CD4-positive, alpha-beta T cell treated with Interleukin-10 for 1 hour (primary cell): ENCODE results near the gene GYS2.

Experiments
- DNase-seq: peaks from one replicate; pipeline ENCODE4 v3.0.0-alpha.2; 2020

The GYS2 gene

DNA sequence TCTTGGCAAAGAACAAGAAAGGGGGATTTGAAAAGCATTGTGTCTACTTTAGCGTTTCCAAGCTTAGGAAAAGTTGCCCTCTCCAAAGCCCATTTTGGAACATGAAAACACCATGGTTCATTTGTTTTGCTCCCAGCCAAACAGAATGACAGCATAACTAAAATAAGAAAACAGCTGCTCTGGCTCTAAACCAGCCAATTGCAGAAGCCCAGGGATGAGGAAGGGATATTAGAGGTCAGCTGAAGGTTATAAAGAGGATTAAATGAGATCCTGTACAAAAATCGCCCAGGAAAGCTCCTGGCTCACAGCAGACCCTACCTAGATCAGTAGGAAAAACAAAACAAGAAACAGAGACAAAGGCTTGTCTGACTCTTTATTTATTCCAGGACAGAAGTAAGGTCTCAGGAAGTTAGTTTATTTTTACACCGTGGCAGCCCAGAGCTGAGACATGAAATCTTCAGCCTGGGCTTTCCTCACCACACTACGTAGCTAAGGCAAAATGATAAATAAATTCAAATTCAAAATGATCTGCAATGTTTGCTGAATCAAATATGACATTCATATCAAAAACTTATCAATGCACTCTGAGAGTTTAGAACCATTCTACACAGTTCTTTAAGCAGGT lies 52.7 kb downstream of the GYS2 start:
- no peak for DNase-seq

DNA sequence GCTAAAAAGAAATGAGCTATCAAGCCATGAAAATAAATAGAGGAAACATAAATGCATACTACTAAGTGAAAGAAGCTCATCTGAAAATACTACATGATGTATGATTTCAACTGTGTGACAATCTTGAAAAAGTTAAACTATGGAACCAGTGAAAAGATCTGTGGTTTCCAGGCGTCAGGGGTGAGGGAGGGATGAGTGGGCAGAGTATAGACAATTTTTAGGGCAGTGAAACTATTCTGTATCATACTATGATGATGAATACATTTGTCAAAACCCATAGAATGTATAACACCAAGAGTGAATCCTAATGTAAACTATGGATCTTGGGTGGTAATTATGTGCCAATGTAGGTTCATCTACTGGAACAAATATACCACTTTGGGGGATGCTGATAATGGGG lies 57.2 kb downstream of the GYS2 start:
- DNase-seq, result no peak

DNA sequence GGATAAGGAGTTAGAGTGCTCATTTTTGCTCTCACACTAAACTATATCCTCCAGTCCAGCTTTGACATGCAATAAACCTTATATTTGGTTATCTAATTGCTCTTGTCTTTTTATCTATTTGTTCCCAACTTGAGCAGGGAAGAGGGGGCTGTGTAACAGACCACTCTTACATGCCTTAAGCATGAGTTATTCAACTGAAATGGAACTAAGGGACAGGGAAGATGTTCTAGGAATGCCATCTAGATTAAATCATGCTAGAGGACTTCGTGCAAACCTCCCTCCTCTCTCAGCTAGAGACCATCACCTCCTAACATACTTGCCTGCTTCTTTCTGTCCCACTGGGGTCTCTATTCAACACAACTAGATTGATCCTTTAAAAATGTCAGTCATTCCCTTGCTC lies 57.9 kb downstream of the GYS2 start:
- DNase-seq, result no peak

DNA sequence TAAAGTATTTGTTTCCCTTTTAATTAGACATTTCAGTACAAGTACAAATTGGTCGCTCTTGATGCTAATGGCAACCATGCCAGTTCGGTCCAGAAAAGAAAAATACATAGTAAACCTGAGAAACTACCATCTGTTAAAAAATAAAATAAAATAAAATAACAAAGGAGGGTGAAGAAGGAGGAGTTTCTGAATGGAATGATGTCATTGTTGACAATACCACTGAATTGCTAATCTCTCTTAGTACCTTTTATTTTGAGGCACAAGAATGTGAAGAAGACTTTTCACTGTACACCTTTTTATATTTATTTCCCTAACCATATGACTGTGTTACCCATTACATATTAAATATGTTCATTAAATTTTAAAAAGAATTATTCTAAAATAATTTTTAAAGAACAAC lies 59.1 kb downstream of the GYS2 start:
- DNase-seq, result no peak

DNA sequence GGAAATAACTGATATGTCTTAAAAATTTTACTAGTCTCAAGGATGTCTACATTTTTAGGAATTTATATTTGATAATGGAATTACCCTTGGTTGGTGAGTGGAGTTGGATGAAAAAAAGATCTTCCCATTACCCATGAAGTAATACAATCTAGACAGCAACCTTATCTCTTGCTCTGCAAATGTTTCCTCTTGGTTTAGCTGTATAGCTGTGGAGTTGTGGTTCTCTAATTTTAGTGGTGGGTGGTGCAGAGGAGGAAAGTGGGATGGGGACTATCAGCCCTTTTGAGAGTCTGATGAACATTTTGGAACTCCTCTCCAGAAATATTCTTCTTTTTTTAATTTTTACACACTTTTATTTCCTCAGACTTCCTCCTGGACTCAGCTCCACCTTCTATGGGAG lies 61.5 kb downstream of the GYS2 start:
- no peak for DNase-seq

DNA sequence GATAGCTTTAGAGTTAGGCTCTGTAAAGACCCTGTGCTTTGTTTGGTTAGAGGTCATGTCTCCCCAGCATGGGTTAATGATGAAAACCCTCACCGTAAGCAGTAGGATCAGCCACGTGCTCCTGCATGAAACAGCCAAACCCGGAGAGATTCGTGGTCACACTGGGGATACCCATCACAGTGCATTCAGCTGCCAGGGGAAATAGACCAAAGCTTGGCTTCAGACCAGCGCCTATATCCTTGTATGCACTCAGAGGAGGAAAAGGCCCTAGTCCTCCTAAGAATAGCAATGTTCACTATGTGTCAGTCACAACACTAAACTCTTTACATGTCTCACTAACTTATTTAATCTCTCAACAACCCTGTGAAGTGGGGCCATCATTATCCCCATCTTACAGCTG lies 62.2 kb downstream of the GYS2 start:
- no peak for DNase-seq

DNA sequence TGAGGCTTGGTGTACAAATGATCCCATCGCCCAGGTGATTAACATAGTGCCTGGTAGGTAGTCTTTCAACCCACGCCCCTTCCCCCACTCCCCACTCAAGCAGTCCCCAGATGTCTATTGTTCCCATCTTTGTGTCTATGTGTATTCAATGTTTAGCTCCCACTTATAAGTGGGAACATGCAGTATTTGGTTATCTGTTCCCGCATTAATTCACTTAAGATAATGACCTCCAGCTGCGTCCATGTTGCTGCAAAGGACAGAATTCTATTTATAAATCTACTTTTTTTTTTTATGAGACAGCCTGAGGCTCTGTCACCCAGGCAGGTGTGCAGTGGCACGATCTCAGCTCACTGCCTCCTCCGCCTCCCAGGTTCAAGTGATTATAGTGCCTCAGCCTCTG lies 62.9 kb downstream of the GYS2 start:
- no peak for DNase-seq

DNA sequence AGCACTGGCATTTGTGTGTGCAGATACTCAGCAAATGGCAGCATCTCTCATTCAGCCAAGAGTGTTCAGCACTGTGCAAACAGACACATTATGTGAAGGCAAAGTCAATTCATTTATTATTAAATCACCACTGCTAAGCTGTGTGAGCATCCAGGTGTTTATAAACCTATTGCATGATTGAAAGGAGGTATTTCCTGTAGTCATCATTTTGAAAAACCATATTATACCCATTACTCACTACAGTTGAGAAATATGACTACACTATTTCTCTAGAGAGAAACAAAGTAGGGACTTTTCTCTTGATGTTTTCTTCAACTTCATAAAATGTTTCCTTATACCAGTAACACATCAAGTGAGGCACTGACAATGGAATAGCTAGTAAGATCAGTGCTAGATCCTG lies 64.8 kb downstream of the GYS2 start:
- no peak for DNase-seq

DNA sequence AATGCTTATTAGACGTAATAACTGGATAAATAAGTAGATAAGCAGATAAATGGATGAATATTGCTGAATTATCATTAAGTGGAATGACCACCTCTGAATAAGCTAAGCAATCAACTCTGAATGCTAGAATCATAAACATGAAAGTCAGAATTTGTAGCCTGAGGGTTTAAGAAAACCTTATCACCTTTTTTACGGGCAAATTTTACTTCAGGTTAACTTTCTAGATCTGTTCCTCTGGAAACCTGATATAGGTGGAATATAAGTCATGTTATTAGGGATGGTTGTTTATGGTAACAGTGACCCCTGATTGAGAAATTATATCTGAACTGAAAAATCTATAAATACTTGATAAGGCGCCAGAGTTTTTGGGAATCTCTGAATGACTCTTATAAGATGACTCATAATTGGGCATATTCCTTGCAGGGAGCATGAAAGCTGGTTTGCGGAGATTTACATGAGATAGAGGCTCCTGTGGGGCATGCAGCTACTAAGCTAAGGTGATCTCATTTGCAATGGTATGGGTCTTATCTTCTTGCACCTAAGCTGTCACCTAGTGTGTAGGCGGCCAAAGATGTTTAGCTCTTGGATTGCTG lies 66.5 kb downstream of the GYS2 start:
- DNase-seq, result no peak

DNA sequence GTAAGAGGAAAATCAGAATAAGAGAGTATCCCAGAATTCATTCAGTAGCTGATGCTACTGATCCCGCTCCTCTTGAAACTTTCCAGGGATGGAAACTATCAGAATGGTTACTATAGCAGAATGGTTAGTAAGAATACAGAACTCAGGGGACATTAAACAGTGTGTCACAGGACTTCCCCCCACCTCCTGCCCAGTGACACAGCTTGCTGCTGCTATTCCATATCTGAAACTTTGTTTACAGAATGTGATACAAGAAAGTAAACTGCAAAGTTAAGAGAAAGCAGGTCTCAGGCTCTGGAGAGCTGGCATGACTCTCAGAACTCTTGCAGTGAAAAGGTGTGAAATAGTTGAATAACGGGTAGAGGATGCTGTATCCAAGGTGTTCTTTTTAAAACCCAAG lies 75.2 kb downstream of the GYS2 start:
- no peak for DNase-seq

DNA sequence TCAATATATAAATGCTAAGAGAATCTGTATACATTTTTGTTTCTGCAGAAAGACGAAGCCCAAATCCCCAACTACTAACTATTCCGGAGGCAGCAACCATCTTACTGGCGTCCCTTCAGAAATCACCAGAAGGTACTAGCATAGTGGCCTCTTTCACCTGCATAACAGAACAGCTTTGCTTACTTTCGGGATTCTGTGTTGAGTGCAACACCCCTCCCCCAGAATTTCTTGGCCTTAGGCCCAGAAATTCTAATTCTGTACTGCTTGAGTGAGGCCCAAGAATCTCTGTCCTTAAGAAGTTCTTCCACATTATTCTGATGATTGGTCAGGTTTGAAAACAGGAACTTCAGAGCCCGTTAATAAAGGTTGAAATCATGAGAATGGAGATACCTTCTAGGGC lies 75.7 kb downstream of the GYS2 start:
- DNase-seq, result no peak

DNA sequence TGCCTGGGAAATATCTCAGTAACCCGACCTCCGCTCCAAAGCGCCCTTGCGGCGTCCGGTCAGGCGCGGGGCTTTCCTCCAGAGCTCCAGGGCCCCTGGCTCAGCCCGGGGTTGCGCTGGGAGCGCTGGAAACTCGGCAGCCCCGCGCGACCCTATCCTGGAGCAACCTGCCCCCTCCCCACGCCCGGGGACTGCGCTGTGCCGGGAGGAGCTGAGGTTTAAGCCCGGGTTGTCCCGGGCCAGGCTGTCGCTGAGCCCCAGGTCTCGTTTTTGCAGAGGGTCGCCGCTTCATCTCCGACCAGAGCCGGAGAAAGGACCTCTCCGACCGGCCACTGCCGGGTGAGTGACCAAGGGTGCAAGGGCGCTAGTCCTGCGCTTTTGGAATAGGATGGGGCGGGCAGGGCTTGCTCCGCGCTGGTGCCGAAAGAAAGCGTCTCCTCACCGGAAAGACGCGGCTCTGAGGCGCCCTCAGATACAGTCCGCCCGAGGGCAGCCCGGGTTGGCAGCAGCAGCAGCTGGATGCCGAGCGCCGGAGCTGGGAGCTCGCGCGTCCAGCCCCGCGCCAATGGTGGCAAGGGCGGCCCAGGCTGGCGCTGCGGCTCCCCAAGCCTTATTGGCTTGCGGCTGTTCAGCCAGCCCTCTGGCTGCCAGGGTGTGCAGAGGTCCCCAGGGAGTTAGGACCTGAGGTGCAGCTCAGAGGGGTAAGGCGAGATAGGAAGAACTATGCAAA lies 77.0 kb downstream of the GYS2 start:
- DNase-seq, result peak; percentile 52

DNA sequence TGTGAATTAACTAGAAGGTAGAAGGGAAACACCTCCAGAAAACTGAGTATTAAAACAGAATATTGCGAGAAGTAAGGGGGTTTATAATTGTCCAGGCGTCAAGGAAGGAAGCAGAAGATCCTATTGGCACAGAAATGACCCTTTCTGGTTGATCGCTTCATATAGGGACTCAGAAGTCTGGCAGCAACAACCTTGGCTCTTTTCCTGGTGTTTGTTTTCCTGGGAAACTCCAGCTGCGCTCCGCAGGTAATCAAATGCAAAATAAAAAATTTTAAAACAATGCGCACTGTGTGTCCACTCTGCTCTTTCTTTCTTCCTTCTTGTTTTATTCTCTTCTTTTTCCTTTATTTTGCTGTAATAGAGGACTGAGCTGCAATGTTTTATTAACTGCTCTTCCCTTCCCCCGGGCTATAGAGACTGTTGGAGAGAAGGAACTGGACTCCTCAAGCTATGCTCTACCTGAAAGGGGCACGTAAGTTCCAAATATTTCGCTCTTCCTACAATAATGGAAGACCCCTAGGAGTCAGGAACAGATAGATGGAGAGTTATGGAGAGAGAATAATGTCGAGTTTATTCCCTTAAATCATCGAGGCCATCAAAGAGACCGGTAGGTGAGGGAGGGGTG lies 77.8 kb downstream of the GYS2 start:
- DNase-seq, result no peak

DNA sequence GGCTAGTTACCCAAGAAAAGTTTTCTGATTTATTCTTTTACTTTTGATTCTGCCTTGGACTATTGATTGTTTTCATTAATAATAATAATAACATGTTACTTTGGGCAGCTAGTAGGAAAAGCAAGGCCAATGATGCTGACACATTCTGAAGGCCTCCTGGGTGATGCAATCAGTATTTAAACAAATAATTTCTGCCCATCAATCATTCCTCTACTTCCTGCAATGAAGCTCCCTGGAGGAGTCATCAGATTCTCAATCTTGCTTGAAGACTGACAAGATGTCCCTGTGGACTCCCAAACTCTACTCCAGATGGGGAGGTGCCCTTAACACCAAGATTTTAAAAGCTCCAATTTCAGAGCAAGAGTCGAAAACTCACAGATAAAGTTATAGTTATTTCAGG lies 78.6 kb downstream of the GYS2 start, which contains the start of gene SPX:
SPX (plus strand) TSS at position 244 of the 400 bp plus-strand sequence. CDS start 177 bp downstream, outside the sequence.
- no peak for DNase-seq

DNA sequence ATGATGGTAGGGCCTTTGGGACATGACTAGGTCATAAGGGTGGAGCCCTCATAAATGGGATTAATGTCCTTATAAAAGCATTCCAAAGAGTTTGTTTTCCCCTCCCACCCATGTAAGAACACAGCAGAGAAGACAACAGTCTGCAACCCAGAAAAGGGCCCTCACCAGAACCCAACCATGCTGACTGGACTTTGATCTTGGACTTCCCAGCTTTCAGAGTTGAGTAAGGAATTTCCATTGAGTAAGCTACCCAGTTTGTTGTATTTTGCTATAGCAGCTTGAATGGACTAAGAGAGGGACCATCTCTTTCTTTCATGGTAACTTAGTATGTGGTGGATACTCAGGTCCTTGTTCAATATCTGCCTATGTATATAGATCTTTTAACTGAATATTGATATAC lies 81.5 kb downstream of the GYS2 start:
- DNase-seq, result no peak

DNA sequence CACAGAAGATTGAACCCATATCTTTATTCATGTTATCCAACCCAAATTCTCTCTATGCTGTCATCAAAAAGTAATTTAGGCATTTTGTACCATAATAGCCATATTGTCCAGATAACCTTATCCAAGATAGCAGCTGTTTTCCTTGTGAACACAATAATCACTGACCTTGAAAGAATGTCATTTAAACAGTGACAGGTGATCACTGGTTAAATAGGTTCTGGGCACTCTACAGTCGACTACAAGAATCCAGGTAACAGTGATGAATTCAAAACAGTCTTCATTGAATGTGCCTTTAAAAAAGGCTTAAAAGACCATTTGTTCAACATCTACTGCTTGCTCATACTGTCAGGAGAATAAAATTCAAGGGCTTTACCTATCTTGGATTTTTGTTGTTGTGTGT lies 83.1 kb downstream of the GYS2 start:
- no peak for DNase-seq

DNA sequence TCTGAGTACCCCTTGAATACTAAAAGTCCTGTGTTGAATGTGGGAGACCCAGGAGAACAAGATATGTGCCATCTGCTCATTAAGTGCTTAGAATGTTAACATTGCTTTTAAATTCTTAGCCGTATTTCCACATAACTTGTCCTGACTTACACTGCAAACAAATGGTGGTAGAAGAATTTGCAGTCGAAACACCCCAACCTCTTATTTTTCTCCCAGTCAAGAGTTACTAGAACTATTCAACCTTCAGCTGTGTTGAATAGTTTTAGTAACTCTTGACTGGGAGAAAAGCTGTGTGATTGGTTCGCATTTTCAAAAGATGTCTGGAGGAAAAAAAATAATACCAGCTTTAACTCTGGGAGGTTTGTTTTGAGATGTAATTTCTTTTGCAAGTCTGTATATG lies 86.2 kb downstream of the GYS2 start:
- DNase-seq, result no peak

DNA sequence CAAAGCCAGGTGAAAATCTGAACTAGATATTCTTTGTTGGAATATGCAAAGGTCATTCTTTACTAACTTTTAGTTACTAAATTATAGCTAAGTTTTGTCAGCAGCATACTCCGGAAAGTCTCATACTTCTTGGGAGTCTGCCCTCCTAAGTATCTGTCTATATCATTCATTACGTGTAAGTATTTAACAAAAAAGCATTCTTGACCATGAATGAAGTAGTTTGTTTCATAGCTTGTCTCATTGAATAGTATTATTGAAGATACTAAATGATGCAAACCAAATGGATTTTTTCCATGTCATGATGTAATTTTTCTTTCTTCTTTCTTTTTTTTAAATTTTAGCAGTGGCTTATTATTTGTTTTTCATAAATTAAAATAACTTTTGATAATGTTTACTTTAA lies 88.4 kb downstream of the GYS2 start:
- no peak for DNase-seq

DNA sequence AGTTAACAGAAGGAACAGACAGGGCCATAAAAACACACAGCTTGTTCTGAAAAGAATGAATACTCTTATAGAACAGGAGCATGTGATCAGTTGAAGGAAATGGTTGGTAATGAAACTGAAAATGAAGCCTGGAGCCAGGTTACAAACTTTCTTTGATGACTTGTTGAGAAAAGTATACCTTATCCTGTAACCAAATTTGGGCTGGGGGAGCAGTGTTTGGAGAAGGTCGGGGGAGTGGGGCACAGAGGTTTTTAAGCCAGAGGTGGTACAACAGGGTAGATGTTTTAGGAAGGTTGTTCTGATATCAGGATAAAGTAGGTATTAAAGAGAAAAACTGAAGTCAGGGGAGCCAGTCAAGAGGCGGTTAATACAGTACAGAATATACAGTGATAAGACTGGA lies 94.9 kb downstream of the GYS2 start:
- DNase-seq, result peak; percentile 40

DNA sequence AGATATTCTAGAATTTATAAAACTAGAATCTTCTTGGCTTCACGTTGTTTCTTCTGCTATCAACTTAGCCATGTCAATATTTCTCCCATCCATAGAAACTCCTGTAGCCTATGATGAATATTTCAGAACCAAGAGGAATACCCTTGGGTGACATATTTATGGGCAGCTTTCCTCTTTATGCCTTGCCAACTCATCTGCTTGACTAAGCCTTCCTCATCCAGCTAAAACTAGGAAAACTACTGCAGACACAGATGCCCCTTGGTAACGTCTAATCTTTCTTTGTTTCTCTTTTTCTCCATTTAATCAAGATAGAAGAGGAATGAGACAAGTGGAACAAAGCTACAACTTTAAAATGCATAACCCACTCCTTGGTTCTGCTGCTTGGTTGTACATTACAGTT lies 96.8 kb downstream of the GYS2 start:
- no peak for DNase-seq

DNA sequence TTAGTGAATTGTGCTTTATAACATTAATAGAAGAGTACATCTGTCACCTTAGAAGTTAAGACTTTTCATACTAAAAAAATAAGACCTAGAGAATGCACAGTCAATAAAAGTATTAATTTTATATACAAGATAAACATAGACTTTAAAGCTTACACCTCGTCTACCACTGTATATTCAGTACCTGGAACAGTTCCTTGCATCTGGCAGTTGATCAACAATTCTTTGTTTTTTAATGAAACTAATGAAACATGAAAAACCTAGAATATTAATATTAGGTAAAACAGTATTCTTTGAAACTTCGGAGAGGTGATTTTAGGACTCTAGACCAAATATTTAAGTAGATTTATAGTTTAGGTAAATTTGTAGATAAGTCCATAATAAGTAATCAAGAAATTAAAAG lies 98.8 kb downstream of the GYS2 start:
- no peak for DNase-seq

DNA sequence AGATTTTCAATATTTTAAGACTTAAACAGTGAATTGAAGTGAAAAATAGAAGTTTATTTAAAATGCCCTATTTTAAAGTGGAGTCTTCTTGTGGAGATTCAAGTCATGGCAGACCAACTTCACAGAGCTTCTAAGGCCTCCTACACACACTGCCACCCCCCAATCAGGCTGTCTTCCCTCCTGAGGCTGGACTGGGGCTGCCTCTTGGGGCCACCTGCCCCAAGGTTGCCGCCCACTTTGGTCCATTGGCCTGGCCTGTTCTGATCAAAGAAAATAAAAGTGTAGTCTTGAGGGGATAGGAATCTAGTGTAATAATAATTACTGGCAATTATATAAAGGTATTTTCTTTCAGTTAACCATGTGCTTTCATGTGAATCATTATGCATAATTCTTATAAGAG lies 101.8 kb downstream of the GYS2 start:
- DNase-seq, result no peak

DNA sequence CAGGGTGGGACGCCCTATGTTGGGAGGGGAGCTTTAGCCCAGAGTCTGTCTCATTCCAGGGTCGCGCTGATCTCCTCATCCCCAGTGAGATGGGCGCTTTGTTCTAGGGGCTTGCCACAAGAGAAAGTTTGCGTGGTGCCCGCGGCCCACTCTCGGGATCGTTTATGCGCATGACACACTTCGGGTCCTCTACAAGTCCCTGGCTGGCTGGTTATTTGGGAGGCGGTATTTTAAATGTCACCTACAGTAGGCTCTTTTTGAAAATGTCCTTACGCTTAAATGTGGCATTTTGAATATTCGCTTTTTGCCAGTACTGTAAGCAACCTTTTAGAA lies 102.5 kb downstream of the GYS2 start:
- peak; percentile 42 for DNase-seq
